GM10248 (cell line): ENCODE results near the gene FNBP1.

Experiments
- CTCF ChIA-PET: fragments of 300-600 bp; sonication (Branson Sonifier 250); formaldehyde crosslinking; extraction: SDS; loops from one replicate; lab custom pipeline; 2021; ENCODE audit warnings: antibody characterized with exemption; lab: Yijun Ruan, JAX
- POLR2A ChIA-PET: fragments of 350-650 bp; sonication (Branson Sonifier 250); formaldehyde crosslinking; extraction: SDS; loops from one replicate; lab custom pipeline; 2020; ENCODE audit warnings: antibody characterized with exemption; lab: Yijun Ruan, JAX
- DNase-seq: peaks from one replicate; pipeline ENCODE4 v3.0.0; 2012; ENCODE audit errors: extremely low spot score
- CTCF ChIP-seq: IDR thresholded peaks from 2 replicates; pipeline ENCODE4 v1.5.1; 2012; ENCODE audit warnings: mild to moderate bottlenecking, low read depth; ENCODE audit errors: extremely low read depth, missing control alignments, control extremely low read depth

Gene FNBP1

GRCh38 chr9:130051855-130052254 lies 8.9 kb upstream of the FNBP1 start:
- no peak for DNase-seq
- no peak for TF ChIP-seq CTCF
- ChIA-PET CTCF (interaction anchor here (2.2 kb wide), 1 partner anchor 12 kb away, joined by 7 read pairs; no protein-coding TSS in a partner anchor), POLR2A (no interaction called here)

- ChIA-PET CTCF (interaction anchor here (0.8 to 2.2 kb wide), 3 partner anchors 11 to 117 kb away, joined by 3 to 7 read pairs (median 5); no protein-coding TSS in a partner anchor), POLR2A (no interaction called here)
- TF ChIP-seq CTCF = no peak
- DNase-seq = no peak
Measured at GRCh38 chr9:130050462-130050861, 7.5 kb upstream of the FNBP1 start.

- no peak for DNase-seq
- ChIA-PET POLR2A (no interaction called here), CTCF (interaction anchor here (0.8 to 2.0 kb wide), 3 partner anchors 10 to 117 kb away, joined by 3 to 7 read pairs (median 5); no protein-coding TSS in a partner anchor)
- no peak for TF ChIP-seq CTCF
Measured at GRCh38 chr9:130049431-130050210, 6.6 kb upstream of the FNBP1 start.

GRCh38 chr9:130045725-130046450 lies 2.9 kb upstream of the FNBP1 start:
- POLR2A ChIA-PET = interaction anchor here (0.6 kb wide), 1 partner anchor 59 kb away, joined by 7 read pairs; no protein-coding TSS in a partner anchor

GRCh38 chr9:130043654-130044623 lies 950 bp upstream of the FNBP1 start:
- DNase-seq = no peak
- POLR2A ChIA-PET = interaction anchor here (0.6 to 1.2 kb wide), 4 partner anchors 9 to 33 kb away, joined by 3 to 7 read pairs (median 5); no protein-coding TSS in a partner anchor
- CTCF ChIA-PET = interaction anchor here (1.2 to 2.5 kb wide), 2 partner anchors 10 to 11 kb away, joined by 4 to 10 read pairs; partner anchors contain the start of gene GPR107
- no peak for TF ChIP-seq CTCF

More at GRCh38 chr9:130045725-130046450, 2.9 kb upstream of the FNBP1 start:
- CTCF ChIA-PET = interaction anchor here (1.2 to 2.5 kb wide), 3 partner anchors 8 to 41 kb away, joined by 3 to 10 read pairs (median 5); partner anchors contain the start of gene GPR107
- TF ChIP-seq CTCF = no peak
- no peak for DNase-seq
